CD14-positive monocyte (primary cell): ENCODE data around the gene HCFC2. TPM values are rescaled to one million over a fixed set of nuclear protein-coding genes. Genes with fewer than 3 reads are reported as not detected.

Source experiments
- DNase-seq, 3 donors: peaks; one replicate each; pipeline ENCODE4 v3.0.0-alpha.2; 2011 to 2022
- H2AFZ ChIP-seq: 2 replicates; pipeline ENCODE4 v1.6.0; 2012; ENCODE audit warnings: mild to moderate bottlenecking, low read depth, low read length, inconsistent platforms; ENCODE audit not compliant: insufficient read depth, poor library complexity, severe bottlenecking
- H3K27ac ChIP-seq, 2 donors: 1 replicate in 1 of 2; 2 replicates in 1 of 2; pipeline ENCODE4 v1.5.1; 2012 to 2013; ENCODE audit warnings: low read length in 2 of 2, control low read depth in 1 of 2, inconsistent platforms in 1 of 2, low read depth in 1 of 2, mild to moderate bottlenecking in 1 of 2
- H3K27me3 ChIP-seq, 2 donors: one replicate each; pipeline versions ENCODE4 v1.6.0 to v1.6.1; 2011 to 2013; ENCODE audit warnings: low read length in 2 of 2; ENCODE audit not compliant: control insufficient read depth in 2 of 2, insufficient read depth in 2 of 2
- H3K36me3 ChIP-seq, 2 donors: replicated peaks in 1 of 2; 1 replicate in 1 of 2; 2 replicates in 1 of 2; pipeline versions ENCODE4 v1.5.1 to v1.6.1; 2012 to 2013; ENCODE audit warnings: low read length in 2 of 2, control low read depth in 1 of 2, inconsistent platforms in 1 of 2, mild to moderate bottlenecking in 1 of 2; ENCODE audit not compliant: insufficient read depth in 2 of 2, control insufficient read depth in 1 of 2
- H3K4me1 ChIP-seq, 2 donors: 1 replicate in 1 of 2; 2 replicates in 1 of 2; pipeline versions ENCODE4 v1.5.1 to v1.6.1; 2012 to 2013; ENCODE audit warnings: low read length in 2 of 2, control low read depth in 1 of 2, inconsistent platforms in 1 of 2, mild to moderate bottlenecking in 1 of 2, moderate library complexity in 1 of 2; ENCODE audit not compliant: insufficient read depth in 2 of 2, control insufficient read depth in 1 of 2
- H3K4me2 ChIP-seq: replicated peaks from 2 replicates; pipeline ENCODE3; 2012; ENCODE audit warnings: low read length, moderate library complexity, mild to moderate bottlenecking; ENCODE audit not compliant: poor library complexity, severe bottlenecking; ENCODE audit errors: extremely low read depth
- H3K4me3 ChIP-seq, 3 experiments: fragments of 200-600 bp in 1 of 3; sonication (generic) in 1 of 3; replicated peaks in 1 of 3; 1 replicate in 2 of 3; 2 replicates in 1 of 3; pipeline ENCODE4 v1.5.1; 2011 to 2013; ENCODE audit warnings: low read length in 3 of 3, mild to moderate bottlenecking in 3 of 3, control low read depth in 2 of 3, low read depth in 2 of 3, inconsistent platforms in 1 of 3, moderate library complexity in 1 of 3
- H3K79me2 ChIP-seq: 2 replicates; pipeline ENCODE4 v1.6.0; 2012; ENCODE audit warnings: mild to moderate bottlenecking, control low read depth, inconsistent platforms, low read length, moderate library complexity; ENCODE audit not compliant: insufficient read depth
- H3K9ac ChIP-seq: 2 replicates; pipeline ENCODE4 v1.6.0; 2017; ENCODE audit warnings: low read length, mild to moderate bottlenecking; ENCODE audit not compliant: insufficient read depth, poor library complexity, severe bottlenecking
- H3K9me3 ChIP-seq, 2 donors: replicated peaks in 1 of 2; 1 replicate in 1 of 2; 2 replicates in 1 of 2; pipeline versions ENCODE4 v1.5.1 to v1.6.1; 2012 to 2013; ENCODE audit warnings: low read length in 2 of 2, control low read depth in 1 of 2; ENCODE audit not compliant: control insufficient read depth in 1 of 2, insufficient read depth in 1 of 2
- H4K20me1 ChIP-seq: 2 replicates; pipeline ENCODE4 v1.6.0; 2012; ENCODE audit warnings: mild to moderate bottlenecking, low read length, control low read depth, moderate library complexity; ENCODE audit not compliant: insufficient read depth
- H3K27ac Mint-ChIP-seq, 7 donors: one replicate each; pipeline ENCODE4 v1.8.0; 2020; ENCODE audit warnings: mild to moderate bottlenecking in 7 of 7, mixed read lengths in 7 of 7, moderate library complexity in 6 of 7, inconsistent platforms in 2 of 7
- H3K27me3 Mint-ChIP-seq, 3 donors: one replicate each; pipeline ENCODE4 v1.8.0; 2021 to 2022; ENCODE audit warnings: low read depth in 3 of 3, mild to moderate bottlenecking in 3 of 3, mixed read lengths in 3 of 3, moderate library complexity in 3 of 3, inconsistent platforms in 1 of 3
- H3K36me3 Mint-ChIP-seq, 2 donors: one replicate each; pipeline ENCODE4 v1.8.0; 2020; ENCODE audit warnings: mixed read lengths in 2 of 2, inconsistent platforms in 1 of 2, mild to moderate bottlenecking in 1 of 2
- H3K4me1 Mint-ChIP-seq: one replicate; pipeline ENCODE4 v1.8.0; 2020; ENCODE audit warnings: mild to moderate bottlenecking, mixed read lengths
- H3K4me3 Mint-ChIP-seq, 2 donors: one replicate each; pipeline ENCODE4 v1.8.0; 2020; ENCODE audit warnings: mild to moderate bottlenecking in 2 of 2, mixed read lengths in 2 of 2, moderate library complexity in 1 of 2
- H3K9me3 Mint-ChIP-seq, 7 donors: one replicate each; pipeline ENCODE4 v1.8.0; 2020 to 2022; ENCODE audit warnings: mixed read lengths in 7 of 7, mild to moderate bottlenecking in 6 of 7, moderate library complexity in 6 of 7, inconsistent platforms in 2 of 7
- CTCF ChIP-seq: fragments of 200-600 bp; IDR thresholded peaks from one replicate; pipeline ENCODE4 v1.8.0; 2022; ENCODE audit warnings: antibody characterized with exemption, mild to moderate bottlenecking
- WGBS: methylation state at CpG from one replicate; pipeline ENCODE4 v1.1.5; 2013; ENCODE audit warnings: missing lambda C conversion rate; ENCODE audit not compliant: insufficient coverage; 5-methylcytosine and 5-hydroxymethylcytosine counted together
- intact Hi-C, 2 donors: fragments of 100-400 bp; cut with micrococcal nuclease; formaldehyde crosslinking; loops; one replicate each; pipeline versions ENCODE4 v1.15.0 to v1.15.1; 2023
- polyA plus RNA-seq, 3 donors: library from polyadenylated mRNA; depleted of rRNA in 1 of 3; unstranded in 2 of 3; stranded (reverse) in 1 of 3; fragments of 300-500 nt in 2 of 3; fragments of >200 nt in 1 of 3; fragmentation: Illumina TruSeq in 2 of 3; gene quantifications; 1 replicate in 2 of 3; 2 replicates in 1 of 3; pipeline ENCODE4 v1.2.3, GENCODE V29; 2012 to 2021

HCFC2 gene
- polyA plus RNA-seq, 3 donors, result 3.3 to 8.7 (median 4.3) TPM

- H3K36me3 ChIP-seq, result peaks cover 30 to 62% of the 10 kb centered on the region in 2 donors
- H3K9me3 ChIP-seq, result no peaks in the 10 kb centered on the region
- peaks cover 15 to 27% of the 10 kb centered on the region in 2 donors for H3K4me1 ChIP-seq
- Mint-ChIP-seq H3K9me3 (no peaks in the 10 kb centered on the region), H3K27ac (no peak overlapping the region), H3K4me3 (no peak overlapping the region), H3K27me3 (no peaks in the 10 kb centered on the region), H3K36me3 (peaks cover 39% of the 10 kb centered on the region in 2 donors), H3K4me1 (peaks cover 16% of the 10 kb centered on the region)
- H3K4me3 ChIP-seq, result no peak overlapping the region
- no peak for TF ChIP-seq CTCF
- WGBS, result 89% methylated on average over 4 of the region's 7 CpGs
- no peak overlapping the region for H3K4me2 ChIP-seq
- peaks cover 64% of the 10 kb centered on the region for H3K79me2 ChIP-seq
- peaks cover 9% of the 10 kb centered on the region for H4K20me1 ChIP-seq
- no peak overlapping the region for H3K27ac ChIP-seq
- no peak overlapping the region for H3K9ac ChIP-seq
- intact Hi-C loops, result loop anchor here (10.0 kb wide), 3 partner anchors 68 to 972 kb away; partner anchors contain the start of genes HCFC2 (in 2 of the 2) and WASHC4 (in 1 of the 2)
- DNase-seq, result no peak
- no peak overlapping the region for H2AFZ ChIP-seq
- no peaks in the 10 kb centered on the region for H3K27me3 ChIP-seq
Observed at GRCh38 chr12:104132351-104132956, 68.1 kb downstream of the HCFC2 start.

- Histone ChIP-seq H3K9ac (no peak overlapping the region), H3K27me3 (no peaks in the 10 kb centered on the region), H4K20me1 (peaks cover 9% of the 10 kb centered on the region), H3K79me2 (peaks cover 64% of the 10 kb centered on the region), H3K27ac (peak overlapping the region in 1 of 2 donors; percentile 23), H3K4me1 (peaks cover 16 to 28% of the 10 kb centered on the region in 2 donors), H3K9me3 (no peaks in the 10 kb centered on the region), H3K36me3 (peaks cover 23 to 53% of the 10 kb centered on the region in 2 donors), H3K4me2 (no peak overlapping the region), H2AFZ (no peak overlapping the region), H3K4me3 (no peak overlapping the region)
- Mint-ChIP-seq H3K27ac (peak overlapping the region in 2 of 7 donors; percentile 43 to 75), H3K9me3 (no peaks in the 10 kb centered on the region), H3K4me3 (no peak overlapping the region), H3K36me3 (peaks cover 31 to 33% of the 10 kb centered on the region in 2 donors), H3K27me3 (no peaks in the 10 kb centered on the region), H3K4me1 (peaks cover 16% of the 10 kb centered on the region)
- intact Hi-C loops, result loop anchor here (10.0 kb wide), 3 partner anchors 69 to 971 kb away; partner anchors contain the start of genes HCFC2 (in 2 of the 2) and WASHC4 (in 1 of the 2)
- DNase-seq, result peak in 2 of 3 donors; percentile 17 to 20
- 33% methylated on average over 4 of the region's 5 CpGs for WGBS
- TF ChIP-seq CTCF, result no peak
Observed at GRCh38 chr12:104133321-104133720, 69.0 kb downstream of the HCFC2 start.
